Measurements from ENCODE around the gene ZNF302. TPM values are rescaled to one million over a fixed set of nuclear protein-coding genes. Genes with fewer than 3 reads are reported as not detected.
A peak's percentile ranks its signal among the peaks of the same experiment; 100 is the strongest.
"Not testable (repeated sequence)": the region's sequence is repeated elsewhere in the genome, so short reads cannot be mapped to it uniquely, and the experiment has no call there.

The ZNF302 gene
- polyA plus RNA-seq, 10 donors = 42.3 to 71.8 (median 53.2) TPM

DNA sequence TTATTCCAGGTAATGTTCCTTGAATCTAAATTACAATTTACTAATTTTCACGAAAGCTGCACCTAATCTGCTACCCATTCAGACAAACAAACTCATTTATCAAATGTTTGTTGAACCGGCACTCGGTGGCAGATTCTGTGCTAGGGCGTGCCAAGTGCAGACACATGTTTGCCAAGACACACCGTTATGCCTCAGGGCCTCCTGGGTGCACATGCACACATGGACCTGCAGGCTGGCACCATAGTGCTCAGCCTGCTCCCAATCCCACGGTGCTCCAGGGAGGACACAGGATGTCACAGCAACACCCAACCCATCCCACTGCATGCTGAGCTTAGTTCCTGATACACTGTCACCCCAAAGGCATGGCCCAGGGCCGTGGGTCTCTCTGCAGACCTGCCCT, 8.2 kb upstream of the ZNF302 start:
- no peak for DNase-seq

DNA sequence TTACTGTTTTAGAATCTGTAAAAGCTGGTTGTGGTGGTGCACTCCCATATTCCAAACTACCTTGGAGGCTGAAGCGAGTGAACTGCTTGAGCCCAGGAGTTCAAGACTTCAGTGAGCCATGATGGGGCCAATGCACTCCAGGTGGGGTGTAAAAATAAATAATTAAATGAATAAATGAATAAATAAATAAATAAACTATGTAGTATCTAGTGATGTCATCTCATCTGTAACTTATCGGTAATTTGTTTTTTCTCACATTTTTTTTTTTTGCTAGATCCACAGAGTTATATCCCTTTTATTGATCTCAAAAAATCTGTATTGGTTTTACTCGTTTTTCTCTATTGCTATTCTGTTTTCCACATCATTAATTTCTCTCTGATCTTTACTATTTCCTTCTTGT, 5.5 kb upstream of the ZNF302 start:
- DNase-seq = no peak

DNA sequence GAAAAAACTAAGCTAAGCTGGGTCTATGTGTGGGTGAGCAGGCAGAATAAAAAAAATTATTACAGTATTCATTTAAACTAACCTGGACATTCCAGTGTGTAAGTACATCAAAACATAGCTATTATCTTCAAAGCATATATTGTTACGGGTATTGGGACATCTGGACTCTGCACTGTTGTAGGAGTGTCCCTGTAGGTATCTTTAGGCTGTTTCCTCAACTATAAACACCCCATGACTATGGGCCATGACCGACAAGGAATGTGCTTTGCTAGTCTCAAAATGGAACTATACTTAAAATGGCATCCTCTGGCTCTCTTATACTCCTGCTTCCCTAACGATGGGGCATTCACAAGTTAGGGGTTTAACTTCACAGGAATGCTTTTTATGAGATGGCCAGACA, 3.9 kb upstream of the ZNF302 start:
- no peak for DNase-seq

DNA sequence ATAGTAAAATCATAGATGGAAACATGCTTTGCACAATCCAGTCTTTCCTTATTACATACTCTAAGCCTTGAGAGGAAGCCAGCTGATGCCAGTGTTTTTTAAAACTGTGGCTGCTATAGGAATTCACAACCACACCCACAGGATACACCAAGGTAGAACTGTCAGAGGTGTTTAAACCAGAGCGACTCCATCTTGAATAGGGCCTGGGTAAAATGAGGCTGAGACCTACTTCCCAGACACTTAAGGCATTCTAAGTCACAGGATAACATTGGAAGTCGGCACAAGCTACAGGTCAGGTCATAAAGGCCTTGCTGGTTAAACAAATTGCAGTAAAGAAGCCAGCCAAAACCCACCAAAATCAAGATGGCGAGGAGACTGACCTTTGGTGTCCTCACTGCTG, 2.2 kb upstream of the ZNF302 start:
- no peak for DNase-seq

DNA sequence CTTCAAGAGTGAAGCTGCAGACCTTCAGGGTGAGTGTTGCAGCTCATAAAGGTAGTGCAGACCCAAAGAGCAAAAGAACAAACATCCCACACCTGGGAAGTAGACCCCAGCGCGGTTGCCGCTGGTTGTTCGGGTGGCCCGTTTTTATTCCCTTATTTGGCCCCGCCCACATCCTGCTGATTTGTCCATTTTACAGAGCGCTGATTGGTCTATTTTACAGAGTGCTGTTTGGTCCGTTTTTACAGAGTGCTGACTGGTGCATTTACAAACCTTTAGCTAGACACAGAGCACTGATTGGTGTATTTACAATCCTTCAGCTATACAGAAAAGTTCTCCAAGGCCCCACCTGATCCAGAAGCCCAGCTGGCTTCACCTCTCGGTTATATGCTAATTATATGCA, 1.6 kb upstream of the ZNF302 start:
- no peak for DNase-seq

DNA sequence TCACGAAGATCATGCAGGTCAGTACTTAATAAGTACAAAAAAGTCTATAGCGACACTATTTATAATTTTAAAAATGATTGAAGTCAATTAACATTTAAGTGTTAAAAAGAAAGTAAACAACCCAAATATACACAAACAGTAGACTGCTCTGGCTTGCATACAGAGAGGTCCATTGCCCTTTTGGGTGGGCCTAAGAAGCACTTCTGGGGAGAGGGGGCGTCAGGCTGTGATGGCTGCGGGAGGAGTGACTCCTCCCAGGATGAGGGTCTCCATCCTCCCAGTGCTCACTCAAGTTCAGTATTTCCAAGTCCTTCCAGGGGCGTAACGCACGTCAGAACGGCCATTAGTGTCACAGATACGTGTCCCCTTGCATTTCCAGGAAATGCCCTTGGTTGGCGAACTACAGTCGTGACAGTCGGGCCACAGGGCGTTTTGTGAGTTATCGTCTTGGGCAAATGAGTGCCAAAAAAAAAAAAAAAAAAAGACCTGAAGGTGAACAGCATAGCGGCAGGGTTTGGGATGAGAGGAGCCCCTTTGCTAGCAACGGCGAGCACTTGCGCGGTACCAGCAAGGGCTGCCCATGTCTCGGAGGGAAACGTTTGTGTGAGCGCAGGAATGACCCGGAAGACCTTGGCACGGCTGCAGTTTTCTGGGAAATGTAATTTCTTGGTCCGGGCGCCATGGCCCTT, 637 bp upstream of the ZNF302 start, which contains the start of gene SCGB2B2:
SCGB2B2 (minus strand) TSS at position 463 of the 689 bp plus-strand sequence. CDS start 82,596 bp downstream, outside the sequence.
- peak in 1 of 3 donors; percentile 67 for DNase-seq

DNA sequence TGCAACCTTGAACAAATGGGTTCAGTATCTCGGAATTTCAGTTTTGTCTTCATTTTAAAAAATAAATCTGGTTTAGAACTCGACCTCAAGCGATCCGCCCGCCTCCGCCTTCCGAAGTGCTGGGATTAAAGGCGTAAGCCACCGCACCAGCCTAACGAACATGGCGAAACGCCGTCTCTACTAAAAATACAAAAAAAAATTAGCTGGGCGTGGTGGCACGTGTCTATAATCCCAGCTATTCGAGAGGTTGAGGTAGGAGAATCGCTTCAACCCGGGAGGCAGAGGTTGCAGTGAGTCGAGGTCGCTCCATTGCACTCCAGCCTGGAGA, 571 bp downstream of the ZNF302 start:
- DNase-seq = no peak

DNA sequence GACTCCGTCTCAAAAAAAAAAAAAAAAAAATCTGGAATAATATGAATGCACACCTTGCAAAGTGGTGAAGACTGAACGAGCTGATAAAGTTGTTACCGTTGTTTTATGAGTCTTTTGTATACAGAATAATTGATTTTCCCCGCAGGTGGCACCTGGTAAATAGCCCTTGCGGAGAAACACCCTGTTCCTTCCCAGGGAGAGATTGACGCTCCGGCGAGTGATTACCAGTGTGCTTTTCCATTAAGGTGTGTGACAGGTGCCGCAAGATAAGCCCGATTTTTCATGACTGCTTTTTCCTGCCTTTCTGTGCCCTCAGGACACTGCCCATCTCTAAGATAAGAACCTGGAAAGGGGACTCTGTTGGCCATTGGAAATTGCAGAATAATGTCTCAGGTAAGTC, 943 bp downstream of the ZNF302 start:
- no peak for DNase-seq

DNA sequence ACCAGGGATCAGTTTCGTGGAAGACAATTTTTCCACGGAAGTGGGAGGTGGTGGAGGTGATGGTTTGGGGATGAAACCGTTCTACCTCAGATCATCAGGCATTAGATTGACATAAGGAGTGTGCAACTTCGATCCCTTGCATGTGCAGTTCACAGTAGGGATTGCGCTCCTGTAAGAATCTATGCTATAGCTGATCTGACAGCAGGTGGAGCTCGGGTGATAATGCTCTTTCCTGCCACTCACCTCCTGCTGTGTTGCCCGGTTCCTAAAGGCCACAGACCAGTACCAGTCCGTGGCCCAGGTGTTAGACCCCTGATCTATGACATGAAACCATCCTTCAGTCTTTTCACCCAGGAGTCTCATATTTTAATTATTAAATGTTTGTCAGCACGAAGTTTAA, 4.0 kb downstream of the ZNF302 start:
- DNase-seq = no peak

DNA sequence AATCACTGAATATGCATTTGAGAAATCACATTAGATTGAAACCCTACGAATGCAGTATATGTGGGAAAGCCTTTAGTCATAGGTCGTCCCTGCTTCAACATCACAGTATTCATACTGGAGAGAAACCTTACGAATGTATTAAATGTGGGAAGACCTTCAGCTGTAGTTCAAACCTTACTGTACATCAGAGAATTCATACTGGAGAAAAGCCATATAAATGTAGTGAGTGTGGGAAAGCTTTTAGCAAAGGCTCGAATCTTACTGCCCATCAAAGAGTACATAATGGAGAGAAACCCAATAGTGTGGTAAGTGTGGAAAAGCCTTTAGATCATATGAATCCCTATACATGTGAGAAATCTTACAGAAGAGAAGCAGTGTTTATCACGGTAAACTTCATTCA, 7.8 kb downstream of the ZNF302 start:
- DNase-seq = not testable (repeated sequence)

DNA sequence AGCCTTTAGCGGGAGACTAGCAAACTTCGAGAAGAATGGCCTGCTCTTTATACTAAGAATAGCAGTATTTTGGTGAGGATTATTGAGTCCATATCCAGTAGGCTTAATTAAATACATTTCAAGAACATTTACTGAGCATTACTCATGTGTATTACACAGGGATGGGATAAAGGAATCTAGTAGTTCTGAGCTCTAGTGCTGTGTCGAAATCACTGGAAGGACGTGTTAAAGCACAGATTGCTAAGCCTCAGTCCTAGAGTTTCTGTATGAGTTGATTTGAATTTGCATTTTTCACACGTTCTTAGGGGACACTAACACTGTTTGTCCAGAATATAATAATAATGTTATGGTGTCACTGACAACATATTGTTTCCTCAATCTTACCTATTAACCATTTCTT, 9.0 kb downstream of the ZNF302 start:
- no peak for DNase-seq

DNA sequence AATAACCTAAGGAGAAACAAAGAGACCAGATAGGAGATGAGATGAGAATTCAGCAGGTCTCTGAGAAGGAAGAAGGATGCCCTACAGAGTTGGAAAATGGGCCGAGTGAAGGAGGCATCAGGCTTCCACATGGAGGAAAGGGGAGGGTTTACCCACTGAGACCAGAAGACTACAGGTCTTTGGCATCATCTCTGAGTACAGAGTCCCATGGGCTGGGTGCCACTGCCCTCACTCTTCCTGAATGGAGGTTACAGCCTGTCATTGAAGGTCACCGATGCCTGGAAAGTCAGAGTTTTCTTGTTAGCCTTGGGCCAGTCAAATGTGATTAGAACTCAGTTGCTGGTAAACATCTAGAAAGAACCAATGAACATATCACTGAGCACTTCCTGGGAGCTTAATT, 9.9 kb downstream of the ZNF302 start:
- DNase-seq = no peak

DNA sequence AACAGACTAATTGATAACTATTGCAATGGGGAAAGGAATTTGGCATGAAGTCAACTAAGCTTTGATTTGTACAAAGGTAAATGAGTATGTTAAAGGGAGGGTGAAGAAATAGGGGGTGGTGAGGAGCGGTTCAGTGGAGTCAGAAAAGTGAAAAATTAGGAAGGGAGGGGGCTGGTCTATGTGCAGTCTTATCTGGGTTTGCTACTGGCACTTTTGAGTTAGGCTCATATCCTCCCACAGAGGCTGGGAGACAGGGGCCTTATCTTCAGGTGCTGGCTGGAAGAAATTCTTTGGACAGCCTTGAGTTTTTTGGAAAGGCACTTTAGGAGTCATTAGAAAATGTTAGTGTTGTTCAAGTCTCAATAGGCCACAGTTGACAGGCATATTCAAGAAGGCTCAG, 11.1 kb downstream of the ZNF302 start:
- DNase-seq = no peak

DNA sequence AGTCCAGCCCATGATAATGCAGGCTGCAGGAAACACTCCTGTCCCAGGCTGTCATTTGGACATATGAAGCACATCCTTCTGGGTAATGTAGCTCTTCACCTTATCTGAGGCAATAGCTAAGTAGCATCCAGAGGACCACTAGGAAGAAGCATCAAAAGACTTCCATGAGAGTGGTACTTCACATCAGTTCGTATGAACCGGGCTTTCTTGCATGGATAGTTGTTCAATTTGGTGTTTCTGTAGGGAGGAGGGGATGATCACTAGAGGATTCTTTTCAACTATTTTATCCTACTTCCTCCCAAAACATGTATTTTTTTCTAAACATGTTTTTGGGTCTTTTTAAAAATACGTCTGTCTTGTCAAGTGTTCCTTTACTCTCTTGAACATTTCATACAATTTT, 12.9 kb downstream of the ZNF302 start:
- no peak for DNase-seq

DNA sequence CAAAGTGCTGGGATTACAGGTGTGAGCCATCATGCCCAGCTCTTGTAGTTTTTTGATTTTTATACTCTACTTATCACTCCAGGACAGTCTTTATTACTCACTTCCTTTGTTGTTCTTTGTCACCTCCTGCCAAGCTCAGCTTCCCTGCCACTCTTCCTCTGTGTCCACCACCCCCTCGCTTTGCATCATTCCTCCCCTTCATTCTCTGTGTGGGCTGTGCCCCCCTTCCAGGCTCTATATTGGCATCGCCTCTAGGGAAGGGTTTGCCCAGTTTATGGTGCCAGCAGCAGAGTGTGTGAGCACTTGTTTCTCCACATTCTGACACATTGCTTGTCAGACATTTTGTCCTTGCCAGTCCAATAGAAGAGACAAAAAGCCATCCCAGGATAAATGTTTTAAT, 15.1 kb downstream of the ZNF302 start:
- no peak for DNase-seq

DNA sequence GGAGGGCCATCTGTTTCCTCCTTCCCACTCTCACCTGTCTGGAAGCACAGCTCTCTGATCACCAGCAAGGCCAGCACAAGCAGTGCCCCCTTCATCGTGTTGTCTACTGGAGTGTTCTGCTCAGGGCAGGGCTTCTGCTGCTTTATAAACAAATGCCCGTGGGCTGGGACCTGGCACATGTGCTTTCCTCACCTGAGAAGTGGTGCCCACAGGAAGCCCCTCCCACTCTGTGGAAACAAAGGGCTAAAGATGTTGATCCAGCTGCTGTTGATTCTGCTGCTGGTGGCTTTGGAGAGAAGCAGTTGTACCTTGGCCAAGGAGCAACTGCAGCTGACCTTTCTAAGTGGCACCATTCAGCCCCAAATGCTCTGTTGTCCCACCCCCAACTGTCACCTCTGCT, 30.2 kb downstream of the ZNF302 start:
- no peak for DNase-seq

DNA sequence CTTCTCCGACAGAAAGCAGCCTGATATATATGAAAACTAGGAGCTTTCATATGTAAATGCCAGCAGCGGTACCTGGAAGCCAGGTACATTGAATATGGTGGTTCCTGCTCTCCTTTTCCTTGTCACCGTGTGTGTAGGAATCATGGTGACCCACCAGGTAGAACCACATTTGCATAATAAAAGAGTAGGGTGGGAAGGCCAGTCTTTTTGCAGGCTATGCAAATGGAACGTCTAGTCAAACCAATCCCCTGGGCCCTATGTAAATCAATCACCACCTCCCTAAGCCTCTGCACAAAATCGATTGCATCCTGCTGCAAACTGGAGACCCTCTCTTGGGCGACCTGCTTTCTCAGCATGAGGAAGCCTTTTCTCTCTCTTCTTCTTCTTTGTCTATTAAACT, 34.4 kb downstream of the ZNF302 start:
- DNase-seq = no peak

DNA sequence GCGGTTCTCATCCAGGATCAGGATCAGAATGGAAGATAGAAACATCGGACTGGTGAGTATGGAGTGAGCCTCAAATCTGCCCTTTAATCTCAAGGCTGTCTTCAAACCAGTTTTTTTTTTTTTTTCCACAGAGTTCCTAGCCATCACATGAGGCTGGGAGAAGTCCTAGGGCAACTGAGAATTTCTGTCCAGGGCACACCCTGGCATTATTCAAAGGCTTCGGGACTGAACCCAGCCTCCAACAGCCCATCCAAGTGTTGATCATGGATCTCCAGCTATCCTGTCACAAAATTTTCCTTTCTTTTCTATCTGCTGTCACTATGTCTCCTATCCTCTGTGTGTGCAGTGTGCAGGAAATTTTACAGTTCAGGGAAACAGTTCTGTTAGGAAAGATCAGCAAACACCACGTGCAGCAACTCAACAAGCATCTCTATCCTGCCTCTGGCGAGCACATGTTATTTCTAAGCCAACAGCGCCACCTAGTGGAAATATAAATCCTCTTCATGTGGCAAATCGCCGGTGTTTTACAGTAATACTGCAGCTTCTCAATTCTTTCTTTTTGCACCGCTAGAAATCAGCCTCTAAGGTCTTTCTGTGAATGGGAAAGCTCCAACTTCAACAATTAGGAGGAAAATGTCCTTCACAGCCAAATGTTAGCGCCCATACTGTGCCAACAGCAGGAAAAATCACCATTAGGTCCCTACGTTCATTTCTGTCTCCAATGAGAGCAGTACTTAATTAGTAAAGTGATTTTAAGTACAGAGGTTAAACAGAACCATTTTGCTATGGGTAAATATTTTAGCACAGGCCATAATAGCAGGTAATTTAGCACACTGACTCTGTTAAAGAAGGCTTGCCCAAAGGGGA, 35.1 kb downstream of the ZNF302 start:
- DNase-seq = peak; percentile 49 to 59 (median 51)

DNA sequence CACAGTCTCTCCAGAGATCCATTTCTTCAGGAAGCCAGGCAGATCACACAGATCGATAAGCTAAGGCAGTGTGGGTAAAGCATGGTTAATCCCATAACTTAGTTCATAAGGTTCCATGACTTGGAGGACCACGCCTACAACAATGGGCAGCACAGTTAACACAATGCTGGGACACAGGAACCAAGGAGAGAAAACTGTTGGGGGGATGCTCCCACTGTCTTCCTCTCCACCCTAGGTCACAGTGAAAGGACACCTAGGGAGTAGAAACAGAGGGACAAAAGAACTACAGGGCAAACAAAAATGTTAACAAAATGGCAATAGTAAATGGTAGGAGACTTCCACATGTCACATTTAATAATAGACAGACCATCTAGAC, 35.8 kb downstream of the ZNF302 start:
- no peak for DNase-seq

DNA sequence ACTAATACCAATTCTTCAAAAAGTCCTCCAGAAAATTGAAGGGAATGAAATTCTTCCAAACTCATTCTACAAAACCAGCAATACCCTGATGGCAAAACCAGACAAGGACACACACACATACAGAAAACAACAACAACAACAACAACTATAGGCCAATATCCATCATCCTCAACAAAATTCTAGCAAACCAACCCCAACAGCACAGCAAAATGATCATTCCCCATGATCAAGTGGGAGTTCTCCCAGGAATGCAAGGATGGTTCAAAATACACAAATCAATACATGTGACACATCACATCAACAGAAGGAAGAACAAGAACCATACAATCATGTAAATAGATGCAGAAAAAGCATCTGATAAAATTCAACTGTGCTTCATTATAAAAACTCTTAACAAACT, 37.9 kb downstream of the ZNF302 start:
- no peak for DNase-seq

DNA sequence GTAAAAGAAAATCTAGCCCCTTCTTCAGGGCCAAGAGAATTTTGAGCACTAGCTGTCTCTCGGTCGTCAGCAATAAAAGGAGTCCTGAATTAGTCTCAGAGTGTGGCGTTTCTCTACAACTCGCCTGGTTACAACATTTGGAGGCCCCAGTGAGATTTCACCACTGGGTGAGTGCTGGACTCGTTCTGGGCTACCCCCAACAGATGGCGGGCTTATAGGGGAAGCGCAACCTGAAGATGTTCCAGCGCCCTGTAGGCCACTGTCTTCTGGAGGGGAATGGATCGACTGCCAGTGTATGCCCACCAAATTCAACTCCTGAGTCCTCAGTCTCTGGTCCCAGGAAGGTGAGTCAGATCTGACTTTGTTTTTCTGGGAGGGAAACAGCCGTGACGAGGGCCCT, 44.9 kb downstream of the ZNF302 start:
- no peak for DNase-seq

DNA sequence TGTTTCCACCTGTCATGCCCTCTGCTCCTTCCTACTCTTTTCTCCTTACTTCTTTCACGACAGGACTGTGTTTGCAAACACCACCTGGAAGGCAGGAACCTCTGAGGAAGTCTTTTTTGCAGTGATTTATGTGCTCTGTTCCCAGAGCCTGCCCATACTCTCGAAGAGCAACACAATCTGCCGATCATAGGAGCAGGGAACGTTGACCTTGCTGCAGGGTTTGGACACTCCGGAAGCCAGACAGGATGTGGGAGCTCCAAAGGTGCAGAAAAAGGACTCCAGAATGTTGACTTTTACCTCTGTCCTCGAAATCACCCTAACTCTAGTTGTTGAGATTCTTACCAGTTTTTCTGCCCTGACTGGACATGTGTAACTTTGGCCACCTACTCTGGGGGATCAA, 47.9 kb downstream of the ZNF302 start:
- no peak for DNase-seq

DNA sequence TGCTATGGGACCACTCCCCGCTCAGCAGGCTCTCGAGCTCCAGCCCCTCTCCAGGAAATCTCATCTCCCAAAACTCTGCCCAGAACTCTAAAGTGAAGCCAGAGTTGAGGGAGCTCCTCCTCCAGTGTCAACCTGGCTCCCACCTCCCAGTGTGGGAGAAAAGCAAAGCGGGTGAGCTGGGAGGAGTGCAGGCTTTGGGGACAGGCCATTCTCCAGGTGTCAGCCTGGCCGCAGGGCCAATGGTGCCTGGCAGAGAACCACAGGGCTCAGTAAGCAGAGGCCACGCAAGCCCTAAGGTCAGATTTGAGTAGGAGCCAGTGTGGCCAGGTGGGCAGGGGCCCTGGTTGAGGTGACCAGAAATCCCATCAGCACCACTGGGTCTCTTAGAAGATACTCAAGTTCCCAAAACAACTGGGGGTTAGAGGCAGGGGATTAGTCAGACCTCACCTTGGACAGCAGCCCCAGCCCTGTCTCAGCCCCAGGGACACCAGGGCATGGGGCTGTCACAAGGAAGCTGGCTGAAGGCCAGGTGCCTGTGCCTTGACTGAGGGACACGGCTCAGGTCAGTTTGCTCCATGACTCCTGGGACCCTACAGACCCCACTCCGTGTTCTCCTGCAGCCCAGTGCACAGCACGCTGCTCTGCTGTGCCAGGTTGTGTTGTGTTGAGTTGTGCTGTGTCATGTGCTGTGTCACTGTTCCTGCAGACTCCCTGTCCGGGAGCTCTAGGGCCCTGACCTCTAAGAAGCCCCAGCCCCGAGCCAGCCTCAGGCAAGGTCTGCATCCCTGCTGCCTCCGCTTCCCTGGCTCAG, 53.7 kb downstream of the ZNF302 start:
- DNase-seq = no peak
